ENCODE data around the gene ARRB2. TPM values are rescaled to one million over a fixed set of nuclear protein-coding genes. Genes with fewer than 3 reads are reported as not detected.

ARRB2 gene
- total RNA-seq, 4 donors from 2014 or later, result 4.4 to 24.8 (median 10.1) TPM

GRCh38 chr17:4667166-4667565 is 43.3 kb upstream of the ARRB2 start:
- intact Hi-C loops (cut with DNase I), result no loop called here
- 39 to 50% methylated on average over 4 of the region's 4 CpGs for WGBS, 2 donors

DNA sequence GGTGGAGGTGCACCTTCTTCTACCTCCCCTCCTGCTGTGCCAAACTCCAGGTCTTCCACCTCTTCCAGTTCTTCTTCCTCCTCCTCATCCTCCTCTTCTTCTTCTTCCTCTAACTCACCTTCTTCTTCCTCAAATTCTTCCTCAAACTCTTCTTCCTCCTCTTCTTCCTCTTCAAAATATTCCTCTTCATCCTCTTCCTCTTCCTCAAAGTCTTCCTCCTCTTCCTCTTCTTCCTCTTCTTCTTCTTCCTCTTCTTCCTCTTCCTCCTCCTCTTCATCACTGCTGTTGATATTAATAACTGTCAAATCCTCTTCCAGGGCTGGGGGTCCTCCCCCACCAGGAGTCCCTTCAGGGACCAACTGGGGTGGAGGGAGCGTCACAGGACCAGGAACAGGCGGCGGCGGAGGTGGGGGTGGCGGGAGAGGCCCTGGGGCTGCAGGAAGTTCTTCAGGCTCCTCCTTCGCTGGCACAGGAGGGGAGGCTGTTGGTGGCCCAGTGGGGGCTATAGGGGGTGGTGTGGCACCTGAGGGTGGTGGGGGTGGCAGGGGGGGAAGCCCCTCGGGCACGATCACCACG is 38.3 kb upstream of the ARRB2 start:
- DNase-seq, result no peak
- Histone ChIP-seq H3K4me3 (no peak overlapping the region), H3K27ac (no peak overlapping the region), H3K9me3 (no peaks in the 10 kb centered on the region), H3K36me3 (peaks cover 37 to 71% (median 43%) of the 10 kb centered on the region in 3 donors), H3K4me1 (no peaks in the 10 kb centered on the region), H3K27me3 (no peaks in the 10 kb centered on the region)
- 85% methylated on average over 3 of the region's 9 CpGs; no CpG with 5 or more reads in 1 of the 2 donors for WGBS, 2 donors
- TF ChIP-seq, protein P1, sequence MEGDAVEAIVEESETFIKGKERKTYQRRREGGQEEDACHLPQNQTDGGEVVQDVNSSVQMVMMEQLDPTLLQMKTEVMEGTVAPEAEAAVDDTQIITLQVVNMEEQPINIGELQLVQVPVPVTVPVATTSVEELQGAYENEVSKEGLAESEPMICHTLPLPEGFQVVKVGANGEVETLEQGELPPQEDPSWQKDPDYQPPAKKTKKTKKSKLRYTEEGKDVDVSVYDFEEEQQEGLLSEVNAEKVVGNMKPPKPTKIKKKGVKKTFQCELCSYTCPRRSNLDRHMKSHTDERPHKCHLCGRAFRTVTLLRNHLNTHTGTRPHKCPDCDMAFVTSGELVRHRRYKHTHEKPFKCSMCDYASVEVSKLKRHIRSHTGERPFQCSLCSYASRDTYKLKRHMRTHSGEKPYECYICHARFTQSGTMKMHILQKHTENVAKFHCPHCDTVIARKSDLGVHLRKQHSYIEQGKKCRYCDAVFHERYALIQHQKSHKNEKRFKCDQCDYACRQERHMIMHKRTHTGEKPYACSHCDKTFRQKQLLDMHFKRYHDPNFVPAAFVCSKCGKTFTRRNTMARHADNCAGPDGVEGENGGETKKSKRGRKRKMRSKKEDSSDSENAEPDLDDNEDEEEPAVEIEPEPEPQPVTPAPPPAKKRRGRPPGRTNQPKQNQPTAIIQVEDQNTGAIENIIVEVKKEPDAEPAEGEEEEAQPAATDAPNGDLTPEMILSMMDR (IDR thresholded peaks at IDR 0.05), result no peak
- no peak for TF ChIP-seq POLR2A (IDR thresholded peaks at IDR 0.05)
- intact Hi-C loops (cut with DNase I), result no loop called here

More at GRCh38 chr17:4667166-4667565, 43.3 kb upstream of the ARRB2 start:
- no peak overlapping the region for H3K27ac ChIP-seq
- H3K27me3 ChIP-seq, result peaks cover 0 to 21% (median 0%) of the 10 kb centered on the region in 4 donors
- H3K9me3 ChIP-seq, result no peaks in the 10 kb centered on the region
- peaks cover 0 to 21% (median 9%) of the 10 kb centered on the region in 3 donors for H3K36me3 ChIP-seq
- TF ChIP-seq, protein P1 (IDR thresholded peaks at IDR 0.05), result no peak
- no peak for TF ChIP-seq POLR2A (IDR thresholded peaks at IDR 0.05)
- no peaks in the 10 kb centered on the region for H3K4me1 ChIP-seq
- H3K4me3 ChIP-seq, result no peak overlapping the region
- no peak for DNase-seq

GRCh38 chr17:4672751-4673150 is 37.7 kb upstream of the ARRB2 start:
- DNase-seq, result no peak
- TF ChIP-seq POLR2A (IDR thresholded peaks at IDR 0.05), result no peak
- TF ChIP-seq, protein P1 (IDR thresholded peaks at IDR 0.05), result no peak
- Histone ChIP-seq H3K27ac (no peak overlapping the region), H3K4me1 (no peaks in the 10 kb centered on the region), H3K36me3 (peaks cover 37 to 77% (median 43%) of the 10 kb centered on the region in 3 donors), H3K4me3 (no peak overlapping the region), H3K9me3 (no peaks in the 10 kb centered on the region), H3K27me3 (no peaks in the 10 kb centered on the region)
- WGBS, 2 donors, result 85 to 90% methylated on average over 5 to 8 of the region's 8 CpGs
- intact Hi-C loops (cut with DNase I), result no loop called here

- Histone ChIP-seq H3K4me3 (no peak overlapping the region), H3K27ac (no peak overlapping the region), H3K36me3 (peaks cover 37 to 81% (median 43%) of the 10 kb centered on the region in 3 donors), H3K4me1 (no peaks in the 10 kb centered on the region), H3K9me3 (no peaks in the 10 kb centered on the region), H3K27me3 (no peaks in the 10 kb centered on the region)
- TF ChIP-seq, protein P1 (IDR thresholded peaks at IDR 0.05), result no peak
- TF ChIP-seq POLR2A (IDR thresholded peaks at IDR 0.05), result no peak
- intact Hi-C loops (cut with DNase I), result no loop called here
- 87 to 94% methylated on average over 10 to 11 of the region's 11 CpGs for WGBS, 2 donors
- DNase-seq, result no peak
Measured at GRCh38 chr17:4673169-4673568, 37.3 kb upstream of the ARRB2 start.

DNA sequence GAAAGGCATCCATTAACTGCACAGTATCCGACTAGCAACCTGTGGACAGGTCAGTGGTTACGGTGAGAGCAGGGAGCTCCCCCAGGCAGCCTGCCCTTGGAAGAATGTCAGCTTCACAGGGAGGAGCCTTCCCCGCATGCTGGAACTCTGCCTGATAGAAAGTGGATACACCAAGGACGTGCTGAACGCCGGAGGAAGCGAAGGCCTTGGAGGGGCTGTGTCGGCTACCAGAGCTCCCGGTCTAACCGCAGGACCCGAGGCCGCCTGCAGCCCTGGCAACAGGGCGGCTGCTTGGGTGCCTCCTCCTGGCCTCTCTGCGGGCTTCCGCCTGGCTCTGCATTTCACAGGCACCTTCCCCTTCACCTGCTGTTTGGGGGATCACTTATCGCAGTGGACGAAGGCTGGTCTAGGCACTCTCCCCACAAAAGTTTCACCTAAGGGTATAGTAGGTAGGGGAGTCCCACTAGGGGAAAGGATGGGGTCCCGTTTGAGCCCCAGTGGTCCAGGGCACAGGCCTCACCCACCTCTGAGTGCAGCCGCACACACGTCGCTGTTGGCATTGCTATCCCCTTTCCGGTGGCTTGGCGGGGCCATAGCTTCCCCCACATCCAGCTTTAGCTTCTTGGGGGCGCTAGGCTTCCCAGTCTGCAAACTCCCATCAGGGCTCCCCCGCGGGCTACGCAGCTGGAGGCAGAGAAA is 36.3 kb upstream of the ARRB2 start:
- TF ChIP-seq, protein P1 (IDR thresholded peaks at IDR 0.05), result no peak
- no peak for TF ChIP-seq POLR2A (IDR thresholded peaks at IDR 0.05)
- no peak overlapping the region for H3K4me3 ChIP-seq
- intact Hi-C loops (cut with DNase I), result no loop called here
- H3K27me3 ChIP-seq, result no peaks in the 10 kb centered on the region
- WGBS, 2 donors, result 89 to 93% methylated on average over 10 to 16 of the region's 27 CpGs
- DNase-seq, result no peak
- no peak overlapping the region for H3K27ac ChIP-seq
- peaks cover 0 to 6% (median 0%) of the 10 kb centered on the region in 3 donors for H3K4me1 ChIP-seq
- peaks cover 37 to 91% (median 43%) of the 10 kb centered on the region in 3 donors for H3K36me3 ChIP-seq
- no peaks in the 10 kb centered on the region for H3K9me3 ChIP-seq

Measured in esophagus squamous epithelium (tissue), 5 donors.